Activated CD8-positive, alpha-beta memory T cell treated with anti-CD3 and anti-CD28 coated beads for 24 hours (primary cell): ENCODE data around the gene METTL22.

ENCODE experiments used
- DNase-seq: peaks from one replicate; pipeline ENCODE4 v3.0.0-alpha.2; 2020

Gene METTL22

DNA sequence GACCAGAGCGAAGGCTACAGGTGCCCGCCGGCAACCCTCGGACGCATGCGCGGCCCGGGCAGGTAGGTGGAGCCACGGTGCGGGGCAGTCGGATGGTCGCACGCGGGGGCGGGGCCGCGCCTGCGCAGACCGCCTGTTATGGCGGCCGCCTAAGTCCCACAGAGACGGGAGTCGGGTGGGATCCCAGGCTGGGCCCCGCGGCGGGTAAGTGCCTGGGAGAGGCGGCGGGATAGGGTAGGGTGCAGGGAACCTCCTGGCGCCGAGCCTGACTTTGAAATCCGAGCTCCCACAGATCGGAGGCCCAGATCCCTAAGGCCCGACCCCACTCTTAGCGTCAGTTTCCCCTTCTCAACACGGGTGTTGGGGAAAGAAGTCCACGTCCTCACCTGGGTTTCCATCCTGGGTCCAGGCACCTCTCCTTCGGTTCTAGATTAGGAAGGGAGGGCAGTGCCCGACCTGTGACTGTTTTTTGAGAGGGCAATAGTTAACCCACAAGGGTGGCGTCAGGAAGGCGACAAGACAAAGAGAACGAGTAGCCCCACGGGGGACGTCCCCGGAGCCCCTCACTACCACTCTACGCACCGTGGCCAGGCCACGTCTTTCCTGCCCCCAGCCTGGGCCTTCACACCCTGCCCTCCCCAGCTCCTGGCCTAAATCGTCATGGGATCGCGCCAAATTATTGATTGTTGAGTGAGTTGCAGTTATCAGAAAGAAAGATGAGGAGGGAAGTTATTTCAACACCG is at the start of gene METTL22:
Gene METTL22 (plus strand): TSS at position 127 of the 743 bp plus-strand sequence. CDS start 3,968 bp downstream, outside the sequence.
- DNase-seq, result peak; percentile 98

- no peak for DNase-seq
Measured at GRCh38 chr16:8572063-8572918, 49.2 kb upstream of the METTL22 start.

DNA sequence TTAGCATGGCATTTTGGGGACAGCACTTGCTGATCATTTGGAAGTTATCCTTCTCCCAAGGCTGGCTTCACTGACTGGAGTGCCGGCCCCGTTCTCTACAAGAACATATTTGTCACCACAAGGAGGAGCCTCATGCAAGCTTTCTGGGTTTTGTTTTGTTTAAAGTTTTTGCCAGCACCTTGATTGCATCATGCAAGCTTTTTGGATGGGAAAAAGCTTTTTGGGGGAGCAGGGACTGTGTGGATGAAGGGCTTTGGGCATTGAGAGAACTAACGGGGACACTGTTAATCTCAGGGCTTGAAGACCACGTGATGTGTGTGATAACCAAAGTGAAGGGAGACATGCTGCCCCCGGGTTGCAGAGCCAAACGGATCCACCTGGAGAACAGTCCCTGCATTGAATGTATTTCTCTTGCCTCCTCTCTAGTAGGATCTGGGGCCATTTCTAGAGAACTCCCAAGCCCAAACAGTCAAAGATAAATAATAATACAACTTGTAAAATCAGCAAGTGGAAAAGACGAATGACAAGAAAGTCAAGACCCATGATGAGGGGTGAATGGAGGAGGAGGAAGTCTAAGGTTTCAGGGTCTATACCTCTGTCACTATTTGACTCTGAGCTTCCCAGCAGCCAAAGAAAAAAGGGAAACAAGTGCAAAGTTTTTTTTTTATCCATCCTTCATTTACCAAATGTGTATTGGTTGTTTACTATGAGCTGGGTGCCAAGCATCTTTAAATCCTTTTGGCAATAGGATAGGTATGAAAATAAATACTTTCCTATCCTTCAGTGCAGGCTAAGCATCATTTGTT is 48.4 kb upstream of the METTL22 start:
- DNase-seq, result no peak

DNA sequence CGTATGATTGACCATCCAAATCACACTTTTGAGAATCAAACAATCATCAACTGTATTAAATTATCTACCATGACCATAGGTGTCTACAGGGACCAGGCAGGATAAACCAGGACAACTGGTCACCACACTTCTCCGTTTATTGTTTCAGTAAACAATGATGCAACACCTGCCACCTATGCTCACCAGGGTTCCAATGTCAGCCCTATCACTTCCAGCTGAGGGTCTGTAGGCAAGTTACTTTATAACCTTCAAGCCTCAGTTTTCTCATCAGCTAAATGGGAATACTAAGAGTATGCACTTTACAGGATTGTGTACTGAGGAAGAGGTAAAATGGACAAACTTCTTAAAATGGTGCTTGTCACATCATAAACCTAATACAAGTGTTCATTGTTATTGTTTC is 46.1 kb upstream of the METTL22 start:
- no peak for DNase-seq

DNA sequence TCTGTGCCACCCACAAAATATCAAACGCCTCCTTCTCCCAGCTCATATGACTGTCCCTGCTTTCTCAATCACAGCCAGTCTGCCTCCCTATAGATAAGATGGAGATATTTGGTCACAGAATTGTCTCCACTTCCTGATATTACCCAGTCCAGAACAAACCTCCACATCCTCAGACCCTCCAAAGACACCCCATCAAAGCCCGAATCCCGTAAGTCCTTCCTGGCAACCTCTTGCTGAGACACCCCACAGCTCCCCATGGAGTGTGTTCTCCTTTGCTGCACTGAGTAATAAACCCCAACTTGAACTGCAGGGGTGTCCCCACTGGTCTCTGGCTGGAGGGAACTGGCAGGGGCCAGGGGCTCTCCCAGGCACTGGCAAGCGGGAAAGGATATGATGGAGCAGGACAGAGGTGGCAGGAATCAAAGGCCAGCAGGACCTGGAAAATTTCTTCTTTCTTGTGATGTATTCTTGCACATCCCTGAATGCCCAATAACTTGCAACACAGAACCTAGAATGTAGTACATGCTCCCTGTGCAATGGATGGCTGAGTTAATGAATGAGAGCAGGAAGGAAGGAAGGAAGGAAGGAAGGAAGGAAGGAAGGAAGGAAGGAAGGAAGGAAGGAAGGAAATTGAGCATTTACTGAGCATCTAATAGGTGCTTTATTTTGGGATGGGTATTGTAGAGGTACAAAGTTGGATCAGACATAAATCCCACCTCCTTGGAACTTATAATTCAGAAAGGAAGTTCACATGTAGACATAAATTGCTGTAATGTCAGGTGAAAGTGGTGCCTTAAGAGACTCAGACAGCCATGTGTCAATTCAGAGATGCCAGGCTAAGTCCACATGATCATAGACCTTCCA is 45.1 kb upstream of the METTL22 start:
- no peak for DNase-seq

- no peak for DNase-seq
Measured at GRCh38 chr16:8577678-8578304, 43.7 kb upstream of the METTL22 start.

DNA sequence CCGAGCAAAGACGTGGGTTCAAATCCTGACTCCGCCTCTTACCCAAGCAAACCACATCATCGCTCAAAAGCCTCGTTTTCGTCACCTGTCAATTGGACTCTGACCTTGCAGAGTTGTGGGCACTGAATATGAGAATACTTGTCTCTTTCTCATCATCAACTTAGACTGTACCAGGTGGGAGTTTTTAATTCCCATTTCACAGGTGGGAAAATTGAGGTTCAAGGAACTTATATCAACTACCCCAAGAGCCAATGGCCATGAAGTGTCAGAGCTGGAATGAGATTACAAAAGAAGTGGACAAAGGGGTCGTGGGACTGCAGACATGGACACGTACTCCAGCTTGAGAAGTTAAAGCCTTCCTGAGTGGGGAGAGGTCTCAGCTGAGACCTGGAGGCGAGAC is 41.9 kb upstream of the METTL22 start:
- DNase-seq, result no peak

- DNase-seq, result no peak
Measured at GRCh38 chr16:8581831-8582580, 39.5 kb upstream of the METTL22 start.

- no peak for DNase-seq
Measured at GRCh38 chr16:8583199-8583598, 38.3 kb upstream of the METTL22 start.

DNA sequence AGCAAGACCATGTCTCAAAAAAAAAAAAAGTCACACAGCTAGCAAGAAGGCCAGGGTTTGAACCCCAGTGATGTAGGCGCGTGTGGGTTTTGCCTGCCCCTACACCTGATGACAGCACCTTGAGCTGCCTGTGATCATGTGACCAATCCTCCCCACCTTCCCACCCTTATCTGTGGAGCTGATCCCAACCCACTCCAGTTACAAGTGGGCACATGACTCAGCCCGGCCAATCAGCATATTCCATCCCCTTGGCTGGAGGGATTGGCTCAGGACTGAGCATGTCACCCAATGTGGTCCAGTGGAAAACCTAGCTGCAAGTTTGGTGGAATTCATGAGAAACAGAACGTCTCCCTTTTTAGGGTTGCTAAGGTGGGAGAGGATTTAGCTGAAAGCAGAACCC is 37.8 kb upstream of the METTL22 start:
- no peak for DNase-seq

DNA sequence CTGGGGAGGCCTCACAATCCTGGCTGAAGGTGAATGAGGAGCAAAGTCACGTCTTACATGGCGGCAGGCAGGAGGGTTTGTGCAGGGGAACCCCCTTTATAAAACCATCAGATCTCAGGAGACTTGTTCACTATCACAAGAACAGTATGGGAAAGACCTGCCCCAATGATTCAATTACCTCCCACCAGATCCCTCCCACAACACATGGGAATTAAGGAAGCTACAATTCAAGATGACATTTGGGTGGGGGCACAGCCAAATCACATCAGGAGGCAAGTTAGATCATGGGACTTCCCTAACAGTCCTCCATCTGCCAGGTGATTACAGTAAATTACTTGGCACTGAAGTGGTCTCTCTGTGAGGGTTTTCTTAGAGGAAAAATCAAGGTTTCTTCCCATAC is 36.5 kb upstream of the METTL22 start:
- no peak for DNase-seq

GRCh38 chr16:8585857-8586256 is 35.6 kb upstream of the METTL22 start:
- DNase-seq, result no peak

DNA sequence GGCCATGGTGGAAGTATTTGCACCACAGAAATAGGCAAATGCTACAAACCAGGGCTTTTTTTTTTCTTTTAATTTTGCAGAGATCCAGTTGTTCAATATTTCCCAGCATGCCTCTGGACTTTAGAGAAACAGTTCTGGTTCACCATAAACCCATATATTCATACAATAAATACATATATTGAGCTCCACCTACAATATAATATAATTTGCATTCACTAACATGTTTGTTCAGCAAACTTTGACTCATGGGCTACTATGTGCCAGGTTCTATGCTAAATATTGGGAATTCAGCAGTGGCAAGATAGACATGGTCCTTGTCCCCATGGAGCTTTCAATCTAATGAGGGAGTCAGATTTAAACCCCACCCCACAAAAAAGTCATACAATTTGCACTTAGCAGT is 34.4 kb upstream of the METTL22 start:
- no peak for DNase-seq

DNA sequence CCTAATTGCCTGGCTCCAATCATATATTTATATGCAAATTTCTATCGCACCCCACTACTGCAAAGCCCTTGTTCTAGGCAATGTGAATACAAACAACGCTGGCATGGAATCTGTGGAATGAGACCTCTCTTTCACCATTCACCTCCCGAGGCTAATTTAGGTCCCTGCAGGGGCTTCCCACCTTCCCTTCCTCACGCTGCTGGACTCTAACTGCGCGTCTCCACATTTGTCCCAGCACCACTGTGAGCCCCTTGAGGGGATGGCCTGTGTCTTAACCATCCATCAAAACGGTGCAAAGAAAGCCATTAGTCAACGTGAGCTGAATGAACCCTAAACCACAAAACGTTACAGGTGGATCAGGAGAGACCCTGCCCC is 32.8 kb upstream of the METTL22 start:
- no peak for DNase-seq

- no peak for DNase-seq
Measured at GRCh38 chr16:8589057-8589899, 32.2 kb upstream of the METTL22 start.

- DNase-seq, result no peak
Measured at GRCh38 chr16:8589900-8590688, 31.4 kb upstream of the METTL22 start, which contains the start of gene TMEM114. TSS of gene TMEM114 (minus strand) at chr16:8590511. CDS start at chr16:8589838, 673 bp downstream.

DNA sequence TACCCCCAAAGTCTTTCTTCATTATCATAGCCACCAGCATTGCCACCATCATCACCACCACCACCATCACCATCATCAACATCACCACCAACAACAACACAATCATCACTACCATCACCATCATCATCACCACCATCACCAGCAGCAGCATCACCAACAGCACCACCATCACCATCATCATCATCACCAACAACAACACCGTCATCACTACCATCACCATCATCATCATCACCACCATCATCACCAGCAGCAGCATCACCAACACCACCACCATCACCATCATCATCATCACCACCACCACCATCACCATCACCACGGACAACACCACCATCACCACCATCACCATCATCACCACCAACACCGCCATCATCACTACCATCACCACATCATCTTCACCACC is 30.7 kb upstream of the METTL22 start:
- DNase-seq, result no peak

DNA sequence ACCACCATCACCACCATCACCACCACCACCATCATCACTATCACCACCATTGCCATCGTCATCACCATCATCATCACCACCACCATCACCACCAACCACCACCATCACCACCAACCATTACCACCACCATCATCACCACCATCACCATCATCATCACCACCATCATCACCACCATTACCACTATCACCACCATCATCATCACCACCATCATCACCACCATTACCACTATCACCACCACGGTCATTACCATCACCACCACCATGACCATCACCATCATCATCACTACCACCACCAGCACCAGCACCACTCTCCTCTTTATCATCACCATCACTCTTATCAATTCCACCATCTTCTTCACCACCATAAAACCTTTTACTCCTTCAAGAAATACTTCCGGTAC is 30.0 kb upstream of the METTL22 start:
- no peak for DNase-seq

- no peak for DNase-seq
Measured at GRCh38 chr16:8594149-8594666, 27.3 kb upstream of the METTL22 start.
